ENCODE measurements around the gene TMEM8B.

The TMEM8B gene

DNA sequence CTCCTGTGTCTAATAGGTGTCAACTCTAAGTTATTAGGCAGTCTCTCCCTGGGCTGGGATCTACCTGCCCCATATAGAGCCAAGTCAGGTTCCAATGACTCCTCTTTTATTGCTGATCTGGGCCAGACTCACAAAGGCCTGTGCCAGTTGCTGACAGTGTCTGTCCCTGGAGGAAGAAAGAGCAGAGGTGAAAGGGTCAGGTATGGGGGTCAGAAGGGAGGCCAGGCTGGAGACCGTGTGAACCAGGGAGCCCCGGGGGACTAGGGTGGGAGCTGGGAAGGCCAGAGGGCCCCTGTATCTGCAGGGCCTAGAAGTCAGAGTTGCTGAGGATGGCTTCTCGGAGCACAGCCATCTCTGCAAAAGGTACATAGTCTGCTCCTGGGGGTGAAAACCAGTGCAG is 10.7 kb upstream of the TMEM8B start:
- Histone ChIP-seq H3K4me1 (peaks cover 8% of the 10 kb centered on the region), H3K4me3 (ENCODE audit: low read depth, low read length) (no peak overlapping the region), H3K9ac (no peak overlapping the region), H3K79me2 (no peaks in the 10 kb centered on the region), H3K4me2 (ENCODE audit: low read length) (no peak overlapping the region), H3K27me3 (ENCODE audit: control insufficient read depth, insufficient read depth, low read length) (no peaks in the 10 kb centered on the region), H3K9me3 (ENCODE audit: control insufficient read depth, low read length) (no peaks in the 10 kb centered on the region), H2AFZ (no peak overlapping the region), H3K36me3 (ENCODE audit: control insufficient read depth, insufficient read depth, low read length) (no peaks in the 10 kb centered on the region), H3K27ac (no peak overlapping the region)
- TF ChIP-seq, protein P1, sequence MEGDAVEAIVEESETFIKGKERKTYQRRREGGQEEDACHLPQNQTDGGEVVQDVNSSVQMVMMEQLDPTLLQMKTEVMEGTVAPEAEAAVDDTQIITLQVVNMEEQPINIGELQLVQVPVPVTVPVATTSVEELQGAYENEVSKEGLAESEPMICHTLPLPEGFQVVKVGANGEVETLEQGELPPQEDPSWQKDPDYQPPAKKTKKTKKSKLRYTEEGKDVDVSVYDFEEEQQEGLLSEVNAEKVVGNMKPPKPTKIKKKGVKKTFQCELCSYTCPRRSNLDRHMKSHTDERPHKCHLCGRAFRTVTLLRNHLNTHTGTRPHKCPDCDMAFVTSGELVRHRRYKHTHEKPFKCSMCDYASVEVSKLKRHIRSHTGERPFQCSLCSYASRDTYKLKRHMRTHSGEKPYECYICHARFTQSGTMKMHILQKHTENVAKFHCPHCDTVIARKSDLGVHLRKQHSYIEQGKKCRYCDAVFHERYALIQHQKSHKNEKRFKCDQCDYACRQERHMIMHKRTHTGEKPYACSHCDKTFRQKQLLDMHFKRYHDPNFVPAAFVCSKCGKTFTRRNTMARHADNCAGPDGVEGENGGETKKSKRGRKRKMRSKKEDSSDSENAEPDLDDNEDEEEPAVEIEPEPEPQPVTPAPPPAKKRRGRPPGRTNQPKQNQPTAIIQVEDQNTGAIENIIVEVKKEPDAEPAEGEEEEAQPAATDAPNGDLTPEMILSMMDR (IDR thresholded peaks at IDR 0.05): no peak

DNA sequence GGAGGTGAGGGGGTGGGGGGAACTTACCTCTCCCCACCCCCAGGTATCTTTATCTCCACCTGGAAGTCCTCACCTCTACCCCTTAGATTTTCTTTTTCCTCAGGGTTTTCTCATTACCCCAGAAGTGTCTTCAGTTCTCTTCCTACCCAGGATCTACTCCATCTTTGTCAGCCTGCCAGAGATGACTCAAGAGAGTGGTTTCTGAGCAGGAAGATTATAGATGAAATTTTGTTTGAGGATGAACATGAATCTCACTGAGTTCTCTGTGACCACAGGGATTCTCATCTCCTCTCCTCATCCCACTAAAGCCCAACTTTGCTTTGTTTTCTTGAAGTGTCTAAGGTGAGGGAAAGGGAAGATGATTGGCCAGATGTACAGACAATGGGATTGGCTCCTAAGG is 9.0 kb upstream of the TMEM8B start:
- Histone ChIP-seq H3K4me1 (no peaks in the 10 kb centered on the region), H3K4me2 (ENCODE audit: low read length) (no peak overlapping the region), H3K27me3 (ENCODE audit: control insufficient read depth, insufficient read depth, low read length) (no peaks in the 10 kb centered on the region), H2AFZ (no peak overlapping the region), H3K4me3 (ENCODE audit: low read depth, low read length) (no peak overlapping the region), H3K9me3 (ENCODE audit: control insufficient read depth, low read length) (no peaks in the 10 kb centered on the region), H3K9ac (no peak overlapping the region), H3K36me3 (ENCODE audit: control insufficient read depth, insufficient read depth, low read length) (no peaks in the 10 kb centered on the region), H3K79me2 (no peaks in the 10 kb centered on the region), H3K27ac (no peak overlapping the region)
- TF ChIP-seq, protein P1 (IDR thresholded peaks at IDR 0.05): no peak

DNA sequence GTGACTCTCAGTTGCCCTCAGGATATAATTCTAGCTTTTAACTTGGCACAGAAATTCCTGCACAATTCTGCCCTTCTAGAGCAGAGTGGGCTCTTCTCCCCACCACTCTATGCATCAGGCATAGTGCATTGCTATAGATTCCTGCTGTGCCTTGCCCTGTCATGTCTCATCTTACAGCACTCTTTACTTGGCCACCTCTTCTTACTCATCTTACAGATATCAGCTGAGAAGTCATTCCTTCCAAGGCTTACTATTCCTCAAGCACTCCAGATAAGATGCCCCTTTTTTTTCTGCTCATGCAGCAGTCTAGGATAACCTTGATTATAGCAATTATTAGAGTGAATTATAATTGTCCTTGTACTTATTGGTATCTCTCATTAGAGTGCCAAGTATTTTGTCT is 6.1 kb upstream of the TMEM8B start:
- H3K4me2 ChIP-seq (ENCODE audit: low read length): no peak overlapping the region
- H3K4me1 ChIP-seq: no peaks in the 10 kb centered on the region
- H3K27me3 ChIP-seq (ENCODE audit: control insufficient read depth, insufficient read depth, low read length): no peaks in the 10 kb centered on the region
- H3K9me3 ChIP-seq (ENCODE audit: control insufficient read depth, low read length): no peaks in the 10 kb centered on the region
- H2AFZ ChIP-seq: no peak overlapping the region
- H3K27ac ChIP-seq: no peak overlapping the region
- no peaks in the 10 kb centered on the region for H3K79me2 ChIP-seq
- H3K4me3 ChIP-seq (ENCODE audit: low read depth, low read length): no peak overlapping the region
- H3K36me3 ChIP-seq (ENCODE audit: control insufficient read depth, insufficient read depth, low read length): no peaks in the 10 kb centered on the region
- TF ChIP-seq, protein P1 (IDR thresholded peaks at IDR 0.05): no peak
- H3K9ac ChIP-seq: no peak overlapping the region

DNA sequence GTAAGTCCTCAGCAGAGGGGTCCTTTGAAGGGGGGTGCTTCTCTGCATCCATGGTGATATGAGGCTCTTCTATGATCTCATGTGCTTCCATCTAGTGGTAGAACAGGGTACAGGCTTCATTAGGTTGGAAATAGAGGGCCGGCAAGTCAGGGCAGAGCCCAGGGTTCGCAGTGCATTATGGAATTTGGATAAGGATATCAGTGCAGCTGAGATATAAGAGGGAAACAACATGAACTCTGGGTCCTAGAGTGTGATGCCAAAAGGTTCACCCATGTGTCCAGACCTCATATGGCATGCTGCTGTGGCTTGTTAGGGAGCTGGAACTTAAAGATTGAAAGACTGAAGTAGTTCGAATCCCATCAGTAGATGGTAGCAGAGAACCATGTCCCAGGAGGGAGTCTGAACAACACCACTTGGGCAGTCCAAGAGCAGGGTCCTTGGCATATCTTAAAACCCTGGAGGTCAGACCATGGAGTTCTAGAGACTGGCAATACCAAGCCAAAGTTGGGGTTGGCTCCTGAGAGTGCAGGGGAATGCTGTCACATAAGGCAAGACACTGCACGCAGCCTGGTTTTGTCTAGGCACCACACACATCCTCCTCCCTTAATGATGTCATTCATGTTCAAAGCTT is 2.8 kb upstream of the TMEM8B start:
- H3K4me1 ChIP-seq: peaks cover 2% of the 10 kb centered on the region
- no peak overlapping the region for H3K4me2 ChIP-seq (ENCODE audit: low read length)
- H3K27me3 ChIP-seq (ENCODE audit: control insufficient read depth, insufficient read depth, low read length): no peaks in the 10 kb centered on the region
- H3K4me3 ChIP-seq (ENCODE audit: low read depth, low read length): no peak overlapping the region
- no peaks in the 10 kb centered on the region for H3K9me3 ChIP-seq (ENCODE audit: control insufficient read depth, low read length)
- peak overlapping the region; percentile 64 for H2AFZ ChIP-seq
- H3K36me3 ChIP-seq (ENCODE audit: control insufficient read depth, insufficient read depth, low read length): no peaks in the 10 kb centered on the region
- no peak overlapping the region for H3K27ac ChIP-seq
- peaks cover 3% of the 10 kb centered on the region for H3K79me2 ChIP-seq
- H3K9ac ChIP-seq: no peak overlapping the region
- TF ChIP-seq, protein P1 (IDR thresholded peaks at IDR 0.05): peak; percentile 53

DNA sequence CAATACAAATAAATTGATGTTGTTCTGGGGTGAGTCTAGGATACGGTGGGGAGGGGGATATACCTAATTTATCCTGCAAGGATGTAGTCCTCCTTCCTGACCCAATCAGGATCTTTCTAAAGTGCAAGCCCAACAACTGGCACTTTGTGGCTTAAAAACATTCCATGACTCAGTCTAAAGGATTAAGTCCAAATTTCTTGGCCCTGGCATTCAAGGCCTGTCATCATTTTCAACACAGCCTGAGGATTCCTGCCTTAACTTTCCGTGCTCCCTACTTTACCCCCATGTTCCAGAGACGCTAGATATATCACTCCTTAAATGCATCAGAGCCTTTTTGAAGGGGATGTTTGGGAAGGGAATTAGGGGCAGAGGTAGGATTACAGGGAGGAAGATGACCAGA is 1.5 kb upstream of the TMEM8B start:
- Histone ChIP-seq H3K36me3 (ENCODE audit: control insufficient read depth, insufficient read depth, low read length) (no peaks in the 10 kb centered on the region), H3K4me3 (ENCODE audit: low read depth, low read length) (no peak overlapping the region), H3K4me1 (peaks cover 2% of the 10 kb centered on the region), H3K9ac (no peak overlapping the region), H3K27me3 (ENCODE audit: control insufficient read depth, insufficient read depth, low read length) (no peaks in the 10 kb centered on the region), H3K79me2 (peaks cover 3% of the 10 kb centered on the region), H2AFZ (no peak overlapping the region), H3K27ac (no peak overlapping the region), H3K9me3 (ENCODE audit: control insufficient read depth, low read length) (no peaks in the 10 kb centered on the region), H3K4me2 (ENCODE audit: low read length) (no peak overlapping the region)
- TF ChIP-seq, protein P1 (IDR thresholded peaks at IDR 0.05): no peak

All from parathyroid adenoma (tissue), 2 donors.